Activated CD8-positive, alpha-beta T cell treated with anti-CD3 and anti-CD28 coated beads for 36 hours (primary cell): ENCODE results near the gene MACROD1. TPM values are rescaled to one million over a fixed set of nuclear protein-coding genes. Genes with fewer than 3 reads are reported as not detected.

Experiments
- ATAC-seq: fragments of 200-7000 bp; cut with Tn5 transposase; one replicate; pipeline ENCODE4 v1.10.0; 2021; ENCODE audit warnings: mild to moderate bottlenecking, moderate library complexity
- CTCF ChIA-PET: fragments of 350-600 bp; sonication (Branson Sonifier 250); formaldehyde crosslinking; loops from one replicate; lab custom pipeline; 2021; ENCODE audit warnings: antibody characterized with exemption; lab: Charles Lee
- POLR2A ChIA-PET: fragments of 350-600 bp; sonication (Branson Sonifier 250); formaldehyde crosslinking; loops from one replicate; lab custom pipeline; 2021; ENCODE audit warnings: antibody characterized with exemption; lab: Charles Lee
- DNase-seq: peaks from one replicate; pipeline ENCODE4 v3.0.0-alpha.2; 2020
- H3K27ac Mint-ChIP-seq: one replicate; pipeline ENCODE4 v1.8.0; 2021; ENCODE audit warnings: mild to moderate bottlenecking, mixed read lengths
- H3K27me3 Mint-ChIP-seq: one replicate; pipeline ENCODE4 v1.8.0; 2021; ENCODE audit warnings: mixed read lengths
- H3K36me3 Mint-ChIP-seq: one replicate; pipeline ENCODE4 v1.8.0; 2021; ENCODE audit warnings: low read depth, mixed read lengths
- H3K4me1 Mint-ChIP-seq: one replicate; pipeline ENCODE4 v1.8.0; 2021; ENCODE audit warnings: low read depth, mixed read lengths
- H3K4me3 Mint-ChIP-seq: one replicate; pipeline ENCODE4 v1.8.0; 2021; ENCODE audit warnings: mild to moderate bottlenecking, moderate library complexity, mixed read lengths
- H3K9me3 Mint-ChIP-seq: one replicate; pipeline ENCODE4 v1.8.0; 2021; ENCODE audit warnings: mixed read lengths
- intact Hi-C: fragments of 100-400 bp; cut with micrococcal nuclease; formaldehyde crosslinking; loops from one replicate; pipeline ENCODE4 v1.10.0; 2022
- total RNA-seq, 2 experiments: library from RNA; stranded (reverse); gene quantifications; one replicate each; pipeline ENCODE4 v1.2.3, GENCODE V29; 2021
- TF ChIP-seq, protein P1 (sequence below): fragments of 200-600 bp; IDR thresholded peaks from one replicate; pipeline ENCODE4 v1.8.0; 2022; ENCODE audit warnings: antibody characterized with exemption, mild to moderate bottlenecking

MACROD1 gene
- total RNA-seq, 2 experiments from 2014 or later, result 38.7 to 38.8 TPM

GRCh38 chr11:64094463-64095260, 71.3 kb downstream of the MACROD1 start:
- DNase-seq (no peak), ATAC-seq (no peak)
- Mint-ChIP-seq H3K27me3 (no peaks in the 10 kb centered on the region), H3K36me3 (no peaks in the 10 kb centered on the region), H3K27ac (no peak overlapping the region), H3K4me1 (no peaks in the 10 kb centered on the region), H3K4me3 (no peak overlapping the region), H3K9me3 (no peaks in the 10 kb centered on the region)
- TF ChIP-seq, protein P1, sequence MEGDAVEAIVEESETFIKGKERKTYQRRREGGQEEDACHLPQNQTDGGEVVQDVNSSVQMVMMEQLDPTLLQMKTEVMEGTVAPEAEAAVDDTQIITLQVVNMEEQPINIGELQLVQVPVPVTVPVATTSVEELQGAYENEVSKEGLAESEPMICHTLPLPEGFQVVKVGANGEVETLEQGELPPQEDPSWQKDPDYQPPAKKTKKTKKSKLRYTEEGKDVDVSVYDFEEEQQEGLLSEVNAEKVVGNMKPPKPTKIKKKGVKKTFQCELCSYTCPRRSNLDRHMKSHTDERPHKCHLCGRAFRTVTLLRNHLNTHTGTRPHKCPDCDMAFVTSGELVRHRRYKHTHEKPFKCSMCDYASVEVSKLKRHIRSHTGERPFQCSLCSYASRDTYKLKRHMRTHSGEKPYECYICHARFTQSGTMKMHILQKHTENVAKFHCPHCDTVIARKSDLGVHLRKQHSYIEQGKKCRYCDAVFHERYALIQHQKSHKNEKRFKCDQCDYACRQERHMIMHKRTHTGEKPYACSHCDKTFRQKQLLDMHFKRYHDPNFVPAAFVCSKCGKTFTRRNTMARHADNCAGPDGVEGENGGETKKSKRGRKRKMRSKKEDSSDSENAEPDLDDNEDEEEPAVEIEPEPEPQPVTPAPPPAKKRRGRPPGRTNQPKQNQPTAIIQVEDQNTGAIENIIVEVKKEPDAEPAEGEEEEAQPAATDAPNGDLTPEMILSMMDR, result no peak
- intact Hi-C loops, result no loop called here
- CTCF ChIA-PET, result interaction anchor here (1.9 kb wide), 1 partner anchor 55 kb away, joined by 4 read pairs; no protein-coding TSS in a partner anchor
- POLR2A ChIA-PET, result interaction anchor here (0.9 kb wide), 1 partner anchor 8 kb away, joined by 3 read pairs; no protein-coding TSS in a partner anchor

GRCh38 chr11:64093233-64094039, 72.5 kb downstream of the MACROD1 start:
- CTCF ChIA-PET, result interaction anchor here (1.9 kb wide), 1 partner anchor 56 kb away, joined by 4 read pairs; no protein-coding TSS in a partner anchor
- ATAC-seq, result no peak
- no peak overlapping the region for H3K4me3 Mint-ChIP-seq

DNA sequence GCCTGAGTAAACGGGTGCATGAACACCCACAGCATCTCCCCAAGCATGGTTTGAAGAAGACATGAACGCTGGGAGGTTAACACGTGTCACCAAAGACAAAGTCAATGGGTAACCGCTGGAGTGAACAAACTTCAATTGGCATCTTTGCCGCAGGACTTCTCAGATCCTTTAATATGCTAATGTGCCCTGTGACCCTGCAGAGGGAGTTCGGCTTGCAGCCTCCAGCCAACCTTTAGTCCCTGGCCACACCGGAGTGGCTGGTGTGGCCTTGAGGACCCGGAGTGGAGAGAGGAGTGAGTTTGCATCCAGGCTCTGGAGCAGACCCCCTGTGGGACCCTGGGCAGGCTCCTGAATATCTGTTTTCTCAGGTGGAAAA, 73.2 kb downstream of the MACROD1 start:
- Mint-ChIP-seq H3K36me3 (no peaks in the 10 kb centered on the region), H3K4me1 (no peaks in the 10 kb centered on the region), H3K27me3 (no peaks in the 10 kb centered on the region), H3K4me3 (no peak overlapping the region), H3K27ac (no peak overlapping the region), H3K9me3 (no peaks in the 10 kb centered on the region)
- CTCF ChIA-PET, result no interaction called here
- intact Hi-C loops, result no loop called here
- TF ChIP-seq, protein P1, result no peak
- POLR2A ChIA-PET, result no interaction called here
- no peak for DNase-seq
- ATAC-seq, result no peak

More at GRCh38 chr11:64093233-64094039, 72.5 kb downstream of the MACROD1 start:
- H3K9me3 Mint-ChIP-seq, result no peaks in the 10 kb centered on the region
- no peaks in the 10 kb centered on the region for H3K36me3 Mint-ChIP-seq
- no peak overlapping the region for H3K27ac Mint-ChIP-seq
- H3K27me3 Mint-ChIP-seq, result no peaks in the 10 kb centered on the region
- TF ChIP-seq, protein P1, result no peak
- no peaks in the 10 kb centered on the region for H3K4me1 Mint-ChIP-seq
- POLR2A ChIA-PET, result no interaction called here
- DNase-seq, result no peak
- intact Hi-C loops, result no loop called here

GRCh38 chr11:64092111-64092760, 73.7 kb downstream of the MACROD1 start:
- Mint-ChIP-seq H3K36me3 (no peaks in the 10 kb centered on the region), H3K27me3 (no peaks in the 10 kb centered on the region), H3K4me3 (no peak overlapping the region), H3K9me3 (no peaks in the 10 kb centered on the region), H3K27ac (no peak overlapping the region), H3K4me1 (no peaks in the 10 kb centered on the region)
- CTCF ChIA-PET, result interaction anchor here (1.9 kb wide), 1 partner anchor 61 kb away, joined by 4 read pairs; no protein-coding TSS in a partner anchor
- TF ChIP-seq, protein P1, result no peak
- intact Hi-C loops, result no loop called here
- DNase-seq (no peak), ATAC-seq (no peak)
- POLR2A ChIA-PET, result no interaction called here
